ENCODE measurements around the gene ENO1.

Gene ENO1

GRCh38 chr1:8863138-8863537 is 15.3 kb downstream of the ENO1 start:
- H3K4me3 ChIP-seq (replicated peaks; ENCODE audit: low read depth, low read length): no peak overlapping the region
- no peak for DNase-seq (ENCODE audit: low read depth)
- no peak for TF ChIP-seq CTCF (IDR thresholded peaks at IDR 0.05; ENCODE audit: low read length, missing control alignments)

- DNase-seq (ENCODE audit: low read depth): no peak
- peak; percentile 67 for TF ChIP-seq CTCF (IDR thresholded peaks at IDR 0.05; ENCODE audit: low read length, missing control alignments)
- no peak overlapping the region for H3K4me3 ChIP-seq (replicated peaks; ENCODE audit: low read depth, low read length)
Observed at GRCh38 chr1:8862528-8862927, 16.0 kb downstream of the ENO1 start.

GRCh38 chr1:8860738-8861516 is 17.6 kb downstream of the ENO1 start:
- no peak overlapping the region for H3K4me3 ChIP-seq (replicated peaks; ENCODE audit: low read depth, low read length)
- TF ChIP-seq CTCF (IDR thresholded peaks at IDR 0.05; ENCODE audit: low read length, missing control alignments): no peak

GRCh38 chr1:8858888-8859706 is 19.4 kb downstream of the ENO1 start:
- peak; percentile 67 for TF ChIP-seq CTCF (IDR thresholded peaks at IDR 0.05; ENCODE audit: low read length, missing control alignments)
- no peak overlapping the region for H3K4me3 ChIP-seq (replicated peaks; ENCODE audit: low read depth, low read length)
- peak; percentile 78 for DNase-seq (ENCODE audit: low read depth)

More at GRCh38 chr1:8860738-8861516, 17.6 kb downstream of the ENO1 start:
- DNase-seq (ENCODE audit: low read depth): no peak

GRCh38 chr1:8858112-8858668 is 20.3 kb downstream of the ENO1 start:
- TF ChIP-seq CTCF (IDR thresholded peaks at IDR 0.05; ENCODE audit: low read length, missing control alignments): no peak
- peak; percentile 90 for DNase-seq (ENCODE audit: low read depth)
- H3K4me3 ChIP-seq (replicated peaks; ENCODE audit: low read depth, low read length): no peak overlapping the region

GRCh38 chr1:8856689-8857412 is 21.6 kb downstream of the ENO1 start:
- DNase-seq (ENCODE audit: low read depth): no peak
- no peak overlapping the region for H3K4me3 ChIP-seq (replicated peaks; ENCODE audit: low read depth, low read length)
- no peak for TF ChIP-seq CTCF (IDR thresholded peaks at IDR 0.05; ENCODE audit: low read length, missing control alignments)
